ENCODE measurements around the gene GTF2F1.
"Not testable (repeated sequence)": the region's sequence is repeated elsewhere in the genome, so short reads cannot be mapped to it uniquely, and the experiment has no call there.

The GTF2F1 gene

GRCh38 chr19:6417713-6418561, 25.0 kb upstream of the GTF2F1 start:
- DNase-seq (ENCODE audit: insufficient read length, low spot score): no peak

GRCh38 chr19:6416658-6417405, 23.9 kb upstream of the GTF2F1 start:
- no peak for FAIRE-seq
- no peak for DNase-seq (ENCODE audit: insufficient read length, low spot score)

More at GRCh38 chr19:6417713-6418561, 25.0 kb upstream of the GTF2F1 start:
- peak; percentile 28 for FAIRE-seq

DNA sequence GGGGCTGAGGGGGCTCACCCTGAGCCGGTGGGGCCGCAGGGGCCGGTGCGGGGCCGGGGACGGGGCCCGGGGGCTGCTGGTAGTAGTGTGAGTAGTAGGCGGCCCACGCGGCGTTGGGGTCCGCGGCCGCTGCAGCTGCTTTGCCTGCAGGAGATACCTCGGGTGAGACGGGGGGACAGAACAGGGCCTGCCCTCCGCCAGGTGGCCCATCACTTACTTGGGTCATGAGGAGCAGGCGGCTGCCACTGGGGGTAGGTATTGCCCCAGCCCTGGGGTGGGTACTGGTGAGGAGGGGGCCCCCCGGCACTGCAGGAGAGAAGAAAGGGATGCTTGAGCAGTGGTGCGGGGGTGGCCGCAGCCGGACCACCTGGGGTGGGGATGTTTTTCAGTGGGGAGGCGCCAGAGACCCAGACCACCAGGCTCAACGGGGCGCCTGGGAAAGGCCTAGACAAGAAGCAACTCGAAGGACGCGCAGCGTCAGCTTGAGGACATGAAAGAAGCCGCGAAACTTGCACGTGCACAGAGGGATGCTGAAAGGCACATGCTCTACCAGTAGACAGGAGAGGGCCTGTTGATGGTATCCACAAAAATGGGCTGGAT, 22.7 kb upstream of the GTF2F1 start:
- DNase-seq (ENCODE audit: insufficient read length, low spot score) (no peak), FAIRE-seq (no peak)

- FAIRE-seq: no peak
- DNase-seq (ENCODE audit: insufficient read length, low spot score): no peak
Observed at GRCh38 chr19:6414793-6415590, 22.0 kb upstream of the GTF2F1 start.

GRCh38 chr19:6413721-6414643, 21.0 kb upstream of the GTF2F1 start:
- FAIRE-seq (no peak), DNase-seq (ENCODE audit: insufficient read length, low spot score) (no peak)

- DNase-seq (ENCODE audit: insufficient read length, low spot score): no peak
- FAIRE-seq: no peak
Observed at GRCh38 chr19:6413291-6413690, 20.3 kb upstream of the GTF2F1 start.

DNA sequence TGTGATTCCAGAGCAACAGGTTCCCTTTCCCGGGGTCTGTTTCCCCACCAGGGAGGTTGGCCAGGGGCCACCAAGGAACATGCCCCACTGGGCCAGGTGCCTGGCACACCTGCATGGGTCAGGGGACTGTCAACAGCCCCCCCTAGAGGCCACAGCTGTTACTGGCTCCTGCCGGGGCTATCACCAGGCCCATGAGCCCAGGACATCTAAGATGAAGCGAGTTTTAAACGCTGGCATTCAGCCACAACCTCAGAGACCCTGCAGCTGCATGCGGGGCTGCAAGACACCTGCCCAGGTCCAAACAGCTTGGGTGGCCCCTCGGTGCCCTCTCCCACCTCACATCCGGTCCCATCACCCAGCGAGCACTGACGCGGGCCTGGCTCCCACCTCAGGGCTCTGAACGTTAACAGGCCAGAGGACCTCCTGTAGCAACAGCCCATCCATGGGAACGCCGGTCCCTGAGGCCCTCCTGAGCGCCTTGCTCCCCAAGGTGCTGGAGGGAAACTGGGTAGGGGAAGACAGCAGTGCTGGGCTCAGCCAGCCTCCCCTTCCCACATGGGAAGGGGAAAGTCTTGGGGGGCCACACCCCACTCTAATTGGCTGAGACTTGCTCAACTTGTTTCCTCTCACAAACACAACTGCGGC, 19.6 kb upstream of the GTF2F1 start:
- no peak for DNase-seq (ENCODE audit: insufficient read length, low spot score)

GRCh38 chr19:6412061-6412446, 19.1 kb upstream of the GTF2F1 start:
- FAIRE-seq (no peak), DNase-seq (ENCODE audit: insufficient read length, low spot score) (no peak)

More for the DNA sequence above, 19.6 kb upstream of the GTF2F1 start:
- no peak for FAIRE-seq

DNA sequence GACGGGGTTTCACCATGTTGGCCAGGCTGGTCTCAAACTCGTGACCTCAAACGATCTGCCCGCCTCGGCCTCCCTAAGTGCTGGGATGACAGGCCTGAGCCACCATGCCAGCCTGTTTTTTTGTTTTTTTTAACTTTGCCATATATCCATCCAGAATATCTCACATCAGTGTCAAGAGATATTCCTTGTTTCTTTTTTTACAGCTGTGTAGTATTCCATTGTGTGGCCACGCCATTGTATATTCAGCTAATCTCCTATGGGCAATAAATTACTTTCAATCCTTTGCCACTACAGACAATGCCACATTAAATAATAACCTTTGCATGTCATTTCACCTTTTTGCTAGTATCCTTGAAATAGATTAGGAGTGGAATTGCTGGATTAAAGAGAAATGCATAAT, 16.4 kb upstream of the GTF2F1 start:
- DNase-seq (ENCODE audit: insufficient read length, low spot score) (no peak), FAIRE-seq (no peak)

GRCh38 chr19:6406401-6406800, 13.4 kb upstream of the GTF2F1 start:
- FAIRE-seq: no peak
- DNase-seq (ENCODE audit: insufficient read length, low spot score): no peak

DNA sequence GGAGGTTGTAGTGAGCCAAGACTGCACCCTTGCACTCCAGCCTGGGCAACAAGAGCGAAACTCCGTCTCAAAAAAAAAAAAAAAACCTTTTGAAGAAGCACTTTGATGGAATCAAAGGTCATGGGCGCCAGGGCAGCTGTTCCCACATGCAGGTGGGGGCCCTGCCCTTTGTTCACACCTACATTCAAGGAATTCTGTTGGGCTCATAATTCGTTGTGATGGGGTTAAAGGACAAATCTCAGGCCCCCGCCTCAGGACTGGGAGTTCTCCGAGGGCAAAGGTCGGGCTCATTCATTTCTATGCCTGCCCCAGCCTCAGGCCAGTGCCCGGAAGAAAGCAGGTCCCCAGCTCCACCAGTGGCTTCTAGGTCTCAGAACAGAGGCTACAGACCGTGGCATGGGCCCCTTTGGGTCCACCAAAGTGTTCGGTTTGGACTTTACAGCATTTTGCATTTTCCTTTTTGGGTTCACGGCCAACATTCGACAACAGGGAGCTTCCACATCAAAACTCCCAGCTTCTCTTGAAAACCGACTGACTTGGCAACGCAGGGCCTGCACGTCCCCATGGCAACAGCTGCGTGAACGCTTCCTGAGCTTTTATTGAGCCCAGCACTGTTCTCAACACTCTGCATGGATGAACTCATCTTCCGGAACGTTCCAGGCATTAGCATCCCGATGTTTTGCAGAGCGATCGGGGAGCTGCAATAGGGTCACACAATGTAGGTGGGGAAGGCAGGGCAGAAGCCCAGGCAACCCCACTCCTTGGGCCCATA, 10.1 kb upstream of the GTF2F1 start:
- no peak for DNase-seq (ENCODE audit: insufficient read length, low spot score)
- no peak for FAIRE-seq

- FAIRE-seq (no peak), DNase-seq (ENCODE audit: insufficient read length, low spot score) (no peak)
Observed at GRCh38 chr19:6402058-6402457, 9.1 kb upstream of the GTF2F1 start.

DNA sequence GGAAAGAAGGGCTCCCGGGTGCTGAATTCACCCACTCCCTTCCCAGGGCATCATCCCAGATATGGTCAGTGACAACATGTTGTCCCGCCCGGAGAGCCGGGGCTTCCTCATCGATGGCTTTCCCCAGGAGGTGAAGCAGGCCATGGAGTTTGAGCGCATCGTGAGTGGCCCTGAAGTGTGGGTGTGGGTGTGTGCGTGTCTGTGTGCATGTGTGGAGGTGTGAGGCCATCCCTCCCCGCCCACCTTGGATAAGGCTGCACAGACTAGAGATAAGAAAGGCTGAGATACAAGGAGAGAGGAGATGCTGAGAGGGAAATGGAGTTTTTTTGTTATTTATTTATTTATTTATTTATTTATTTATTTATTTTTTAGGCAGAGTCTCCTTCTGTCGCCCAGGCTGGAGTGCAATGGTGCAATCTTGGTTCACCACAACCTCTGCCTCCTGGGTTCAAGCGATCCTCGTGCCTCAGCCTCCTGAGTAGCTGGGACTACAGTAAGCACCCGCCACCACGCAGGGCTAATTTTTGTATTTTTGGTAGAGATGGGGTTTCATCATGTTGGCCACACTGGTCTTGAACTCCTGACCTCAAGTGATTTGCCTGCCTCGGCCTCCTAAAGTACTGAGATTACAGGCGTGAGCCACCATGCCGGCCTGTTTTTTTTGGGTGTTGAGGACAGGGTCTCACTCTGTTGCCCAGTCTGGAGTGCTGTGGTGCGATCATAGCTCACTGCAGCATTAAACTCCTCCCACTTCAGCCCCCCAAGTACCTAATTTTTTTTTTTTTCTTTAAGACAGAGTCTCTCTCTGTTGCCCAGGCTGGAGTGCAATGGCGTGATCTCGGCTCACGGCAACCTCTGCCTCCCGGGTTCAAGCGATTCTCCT, 7.3 kb upstream of the GTF2F1 start:
- not testable (repeated sequence) for DNase-seq (ENCODE audit: insufficient read length, low spot score); FAIRE-seq

DNA sequence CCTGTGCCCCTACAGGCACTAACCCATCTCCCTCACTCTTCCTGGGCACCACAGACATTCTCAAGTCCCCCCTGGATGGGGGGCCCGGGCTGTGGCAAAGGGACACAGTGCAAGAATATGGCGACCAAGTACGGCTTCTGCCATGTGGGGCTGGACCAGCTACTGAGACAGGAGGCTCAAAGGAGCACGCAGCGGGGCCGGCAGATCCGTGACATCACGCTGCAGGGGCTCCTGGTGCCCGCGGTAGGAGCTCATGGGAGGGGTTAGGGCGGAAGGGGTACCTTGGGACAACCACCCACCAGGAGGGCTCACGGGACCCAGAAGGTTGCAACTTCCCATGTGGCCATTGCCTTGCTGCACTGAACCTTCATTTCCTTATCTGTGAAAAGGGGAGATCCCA, 3.3 kb upstream of the GTF2F1 start:
- DNase-seq (ENCODE audit: insufficient read length, low spot score) (no peak), FAIRE-seq (no peak)

- no peak for FAIRE-seq
Observed at GRCh38 chr19:6394831-6395230, 1.9 kb upstream of the GTF2F1 start.

GRCh38 chr19:6393983-6394412, 1.0 kb upstream of the GTF2F1 start:
- no peak for DNase-seq (ENCODE audit: insufficient read length, low spot score)
- no peak for FAIRE-seq

More at GRCh38 chr19:6394831-6395230, 1.9 kb upstream of the GTF2F1 start:
- no peak for DNase-seq (ENCODE audit: insufficient read length, low spot score)
